Nephron progenitor cell (in vitro differentiated cells): ENCODE results near the gene C2CD4B.
A peak's percentile ranks its signal among the peaks of the same experiment; 100 is the strongest.

ENCODE experiments used
- DNase-seq: peaks from one replicate; pipeline ENCODE4 v3.0.0; 2021
- H3K27ac Mint-ChIP-seq: 2 replicates; pipeline ENCODE4 v1.8.0; 2021; ENCODE audit warnings: mild to moderate bottlenecking, moderate library complexity, mixed read lengths
- H3K27me3 Mint-ChIP-seq: 2 replicates; pipeline ENCODE4 v1.8.0; 2021; ENCODE audit warnings: mild to moderate bottlenecking, low read depth, mixed read lengths; ENCODE audit not compliant: poor library complexity
- H3K36me3 Mint-ChIP-seq: 2 replicates; pipeline ENCODE4 v1.8.0; 2021; ENCODE audit warnings: low read depth, mixed read lengths
- H3K4me1 Mint-ChIP-seq: 2 replicates; pipeline ENCODE4 v1.8.0; 2021; ENCODE audit warnings: mixed read lengths
- H3K4me3 Mint-ChIP-seq: 2 replicates; pipeline ENCODE4 v1.8.0; 2021; ENCODE audit warnings: mild to moderate bottlenecking, moderate library complexity, mixed read lengths
- H3K9me3 Mint-ChIP-seq: 2 replicates; pipeline ENCODE4 v1.8.0; 2021; ENCODE audit warnings: mild to moderate bottlenecking, moderate library complexity, mixed read lengths
- CTCF ChIP-seq: fragments of 200-600 bp; sonication (generic); IDR thresholded peaks from 2 replicates; pipeline ENCODE4 v1.5.0; 2021; ENCODE audit warnings: antibody characterized with exemption

The C2CD4B gene

GRCh38 chr15:62165104-62165792 is at the start of gene C2CD4B:
C2CD4B (minus strand) TSS chr15:62165285; CDS start chr15:62164984, 301 bp downstream.
- H3K9me3 Mint-ChIP-seq: peaks cover 3% of the 10 kb centered on the region
- no peak within 1 kb of the TSS for H3K27ac Mint-ChIP-seq
- peak; percentile 67 for DNase-seq
- H3K4me3 Mint-ChIP-seq: peak within 1 kb of the TSS; percentile 82
- H3K36me3 Mint-ChIP-seq: no peaks in the 10 kb centered on the region
- TF ChIP-seq CTCF: no peak
- H3K27me3 Mint-ChIP-seq: peaks cover 78% of the 10 kb centered on the region
- peaks cover 17% of the 10 kb centered on the region for H3K4me1 Mint-ChIP-seq

- no peaks in the 10 kb centered on the region for H3K27me3 Mint-ChIP-seq
- H3K27ac Mint-ChIP-seq: no peak overlapping the region
- no peak for TF ChIP-seq CTCF
- H3K4me3 Mint-ChIP-seq: no peak overlapping the region
- peaks cover 65% of the 10 kb centered on the region for H3K9me3 Mint-ChIP-seq
- no peak for DNase-seq
- H3K4me1 Mint-ChIP-seq: no peaks in the 10 kb centered on the region
- H3K36me3 Mint-ChIP-seq: peaks cover 4% of the 10 kb centered on the region
Observed at GRCh38 chr15:62212741-62213140, 47.7 kb upstream of the C2CD4B start.

DNA sequence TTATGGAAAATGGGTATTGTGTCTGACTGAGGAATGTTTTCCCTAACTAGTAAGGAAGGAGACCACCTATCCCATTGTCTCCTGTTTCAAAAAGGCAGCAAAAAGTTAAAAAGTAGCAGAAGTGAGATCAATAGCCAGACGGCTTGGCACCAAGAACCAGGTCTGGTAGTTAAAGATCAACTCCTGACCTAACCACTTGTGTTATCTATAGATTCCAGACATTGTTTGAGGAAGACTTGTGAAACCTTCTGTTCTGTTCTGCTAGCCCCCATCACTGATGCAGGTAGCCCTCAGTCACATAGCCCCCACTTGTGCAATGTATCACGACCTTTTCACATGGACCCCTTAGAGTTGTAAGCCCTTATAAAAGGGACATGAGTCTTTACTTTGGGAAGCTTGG is 46.3 kb upstream of the C2CD4B start:
- Mint-ChIP-seq H3K36me3 (no peaks in the 10 kb centered on the region), H3K4me3 (no peak overlapping the region), H3K27me3 (no peaks in the 10 kb centered on the region), H3K27ac (no peak overlapping the region), H3K4me1 (no peaks in the 10 kb centered on the region), H3K9me3 (peaks cover 56% of the 10 kb centered on the region)
- no peak for DNase-seq
- TF ChIP-seq CTCF: no peak

DNA sequence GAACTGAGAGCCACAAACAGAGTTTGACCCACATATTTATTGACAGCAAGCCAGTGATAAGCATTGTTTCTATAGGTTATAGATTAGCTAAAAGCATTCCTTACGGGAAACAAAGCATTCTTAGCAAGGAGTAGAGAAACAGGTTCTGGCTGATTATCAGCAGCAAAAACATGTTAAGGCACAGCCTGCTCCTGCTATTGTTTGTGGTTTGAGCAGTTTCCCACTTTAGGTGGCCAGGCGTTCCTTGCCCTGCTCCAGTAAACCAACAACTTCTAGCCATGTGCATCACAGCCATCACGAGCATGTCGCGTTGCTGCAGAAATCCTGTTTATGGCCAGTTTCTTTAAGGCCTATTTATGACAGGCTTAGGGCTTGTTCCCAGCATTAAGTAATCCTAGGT is 44.7 kb upstream of the C2CD4B start:
- no peak for TF ChIP-seq CTCF
- Mint-ChIP-seq H3K4me3 (no peak overlapping the region), H3K27me3 (no peaks in the 10 kb centered on the region), H3K9me3 (peaks cover 60% of the 10 kb centered on the region), H3K27ac (no peak overlapping the region), H3K36me3 (no peaks in the 10 kb centered on the region), H3K4me1 (no peaks in the 10 kb centered on the region)
- no peak for DNase-seq

- H3K4me3 Mint-ChIP-seq: no peak overlapping the region
- no peak for DNase-seq
- H3K9me3 Mint-ChIP-seq: peaks cover 61% of the 10 kb centered on the region
- H3K36me3 Mint-ChIP-seq: no peaks in the 10 kb centered on the region
- H3K27ac Mint-ChIP-seq: no peak overlapping the region
- TF ChIP-seq CTCF: no peak
- H3K4me1 Mint-ChIP-seq: no peaks in the 10 kb centered on the region
- no peaks in the 10 kb centered on the region for H3K27me3 Mint-ChIP-seq
Observed at GRCh38 chr15:62209322-62209721, 44.2 kb upstream of the C2CD4B start.

- peaks cover 61% of the 10 kb centered on the region for H3K9me3 Mint-ChIP-seq
- no peak for TF ChIP-seq CTCF
- no peak for DNase-seq
- H3K27ac Mint-ChIP-seq: no peak overlapping the region
- H3K4me3 Mint-ChIP-seq: no peak overlapping the region
- H3K27me3 Mint-ChIP-seq: no peaks in the 10 kb centered on the region
- no peaks in the 10 kb centered on the region for H3K4me1 Mint-ChIP-seq
- no peaks in the 10 kb centered on the region for H3K36me3 Mint-ChIP-seq
Observed at GRCh38 chr15:62208884-62209283, 43.8 kb upstream of the C2CD4B start.
